ENCODE measurements around the gene PPP2R1B.

Gene PPP2R1B

DNA sequence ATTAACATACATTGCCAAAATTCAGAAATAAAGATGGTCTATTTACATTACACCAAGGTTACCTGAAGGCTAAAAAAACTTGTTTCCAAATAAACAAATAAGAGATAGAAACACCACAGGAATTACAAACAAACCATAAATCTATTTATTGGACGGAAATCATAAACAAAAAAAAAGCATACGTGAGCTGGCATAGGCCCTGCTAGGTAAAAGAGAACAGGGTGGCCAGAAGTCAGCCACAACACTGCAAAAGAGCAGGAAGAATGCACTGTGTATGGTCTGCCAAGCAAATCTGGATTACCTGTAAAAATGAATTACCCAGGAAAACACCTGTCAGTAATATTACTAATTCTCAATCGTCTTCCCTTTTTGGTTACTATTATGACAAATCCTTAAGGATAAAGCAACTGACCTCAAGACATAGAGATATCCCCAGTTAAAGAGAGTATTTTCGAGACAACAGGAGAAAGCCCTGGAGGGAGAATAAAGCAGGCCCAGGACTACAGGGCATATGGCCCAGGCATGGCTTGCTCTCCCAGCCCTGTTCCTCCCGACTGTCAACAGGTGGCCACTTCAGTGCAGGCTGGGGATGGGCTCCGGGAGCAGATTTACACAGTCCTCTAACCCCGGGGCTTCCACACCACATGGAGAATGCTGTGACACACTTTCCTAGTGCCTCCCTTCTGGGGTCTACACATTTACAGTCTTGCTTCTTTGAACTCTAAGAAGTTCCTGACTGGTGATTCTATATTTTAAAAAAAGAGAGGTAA lies 18.0 kb downstream of the PPP2R1B start:
- no peak for DNase-seq (ENCODE audit: low spot score)

DNA sequence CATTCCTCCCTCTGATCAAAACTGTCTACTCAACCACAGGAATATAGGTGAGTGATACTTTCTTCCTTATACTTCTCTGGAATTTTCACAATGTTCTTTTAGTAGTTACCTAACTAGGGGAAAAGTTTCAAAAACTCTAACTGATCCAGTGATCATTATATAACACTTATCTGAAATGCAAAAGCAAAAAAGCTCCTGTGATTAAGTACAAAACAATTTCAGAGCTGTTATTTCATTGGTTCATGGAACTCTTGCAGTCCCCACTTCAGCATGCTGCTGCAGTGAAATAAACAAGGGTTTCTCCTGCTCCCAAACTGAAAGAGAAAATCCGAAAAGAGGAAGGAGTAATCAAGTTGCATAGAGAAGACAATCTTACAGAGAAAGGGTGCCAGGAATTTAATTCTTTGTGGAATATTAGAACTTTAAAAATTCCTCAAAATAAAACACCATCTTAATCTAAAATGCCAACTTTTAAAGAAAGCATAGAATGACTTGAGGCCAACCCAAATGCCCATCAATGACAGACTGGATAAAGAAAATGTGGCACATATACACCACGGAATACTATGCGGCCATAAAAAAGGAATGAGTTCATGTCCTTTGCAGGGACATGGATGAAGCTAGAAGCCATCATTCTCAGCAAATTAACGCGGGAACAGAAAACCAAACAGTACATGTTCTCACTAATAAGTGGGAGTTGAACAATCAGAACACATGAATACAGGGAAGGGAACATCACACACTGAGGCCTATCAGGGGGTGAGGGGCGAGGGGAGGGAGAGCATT lies 20.3 kb downstream of the PPP2R1B start:
- no peak for DNase-seq (ENCODE audit: low spot score)

DNA sequence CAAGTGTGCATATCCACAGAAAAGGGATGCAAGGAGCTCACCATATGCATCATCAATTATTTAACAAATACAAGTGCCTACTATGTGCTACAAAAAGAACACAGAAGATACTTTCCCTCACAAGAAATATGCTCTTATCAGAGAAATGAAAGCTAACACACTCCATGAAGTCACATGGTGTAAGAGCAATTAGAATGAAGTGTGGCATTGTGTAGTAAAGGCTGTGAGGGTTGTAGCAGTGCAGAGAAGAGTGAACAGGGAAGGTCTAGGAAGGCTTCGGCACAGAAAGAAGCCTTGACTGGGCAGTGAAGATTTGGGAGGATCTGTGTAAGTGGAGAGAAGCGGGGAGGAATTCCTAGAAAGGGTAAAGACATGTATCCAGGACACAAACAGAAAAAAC lies 22.5 kb downstream of the PPP2R1B start:
- DNase-seq (ENCODE audit: low spot score) = no peak

DNA sequence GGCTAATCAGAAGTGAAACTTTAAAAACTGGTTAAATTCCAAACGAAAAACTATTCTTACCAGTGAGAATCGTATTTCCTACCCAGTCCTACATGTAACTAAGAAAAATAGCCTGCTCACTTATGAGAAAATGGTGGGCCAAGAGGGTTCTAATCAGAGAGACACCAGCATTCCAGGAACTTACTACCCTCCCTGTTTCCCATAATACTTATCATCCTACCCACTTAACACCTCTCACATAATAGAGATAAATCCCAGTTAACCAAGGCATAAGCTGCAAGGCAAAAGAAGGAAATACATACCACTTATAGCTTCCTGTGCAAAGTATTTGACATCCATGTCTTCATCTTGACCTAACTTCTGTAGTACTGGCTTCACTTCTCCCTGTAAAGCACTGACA lies 24.4 kb downstream of the PPP2R1B start:
- no peak for DNase-seq (ENCODE audit: low spot score)

DNA sequence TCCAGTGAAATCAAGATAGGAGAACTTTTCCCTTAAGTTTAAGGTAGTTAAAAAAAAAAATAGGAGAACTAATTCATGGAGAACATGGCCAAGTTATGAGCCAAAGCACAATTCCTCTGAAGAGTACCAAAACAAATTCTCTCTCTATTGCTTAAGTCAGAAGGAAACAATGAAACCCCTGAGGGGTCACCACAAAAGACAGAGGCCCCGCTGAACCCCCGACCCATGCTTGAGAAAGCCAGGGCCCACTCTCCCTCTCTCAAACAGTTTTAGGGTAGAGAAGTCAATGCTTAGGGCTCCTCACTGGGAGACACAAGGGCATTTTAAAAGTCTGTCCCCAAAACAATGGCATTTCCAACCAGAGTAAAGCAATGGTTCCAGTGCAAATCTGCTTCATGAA lies 26.9 kb downstream of the PPP2R1B start:
- DNase-seq (ENCODE audit: low spot score) = no peak

DNA sequence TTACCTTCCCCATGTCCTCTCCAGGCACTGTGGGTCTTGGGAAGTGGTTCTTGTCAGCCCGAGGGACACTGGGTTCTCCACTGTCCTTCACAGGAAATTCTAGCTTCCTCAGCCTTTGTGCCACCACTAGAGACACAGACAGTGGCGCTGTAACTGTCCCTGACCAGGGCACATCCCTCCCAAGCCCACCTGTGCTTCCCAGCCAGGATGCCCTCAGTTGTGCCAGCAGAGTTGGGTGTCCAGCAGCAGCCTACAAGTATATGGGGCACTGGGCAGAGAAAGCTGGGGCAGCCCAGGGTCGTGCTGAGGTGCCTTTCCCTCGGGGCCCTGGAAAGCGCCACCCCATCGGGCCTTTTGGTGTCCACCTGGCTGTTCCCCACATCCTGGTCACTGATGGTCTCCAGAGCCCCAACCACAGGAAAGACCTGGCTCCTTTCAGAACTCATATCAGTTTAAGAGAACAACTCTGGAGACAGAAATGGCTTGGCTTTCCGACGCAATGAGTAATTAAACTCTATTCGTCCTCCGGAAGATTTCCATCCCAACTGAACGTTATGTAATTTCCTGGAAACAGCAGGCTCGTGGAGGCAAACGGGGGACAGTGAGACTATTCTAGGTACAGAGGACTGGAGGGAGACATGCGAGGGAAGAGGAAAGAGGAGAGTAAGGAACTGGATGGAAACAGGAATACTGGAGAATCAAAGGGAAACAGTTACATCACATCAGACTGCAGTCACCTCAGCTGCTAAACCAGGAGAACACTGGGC lies 28.6 kb downstream of the PPP2R1B start:
- DNase-seq (ENCODE audit: low spot score) = no peak

DNA sequence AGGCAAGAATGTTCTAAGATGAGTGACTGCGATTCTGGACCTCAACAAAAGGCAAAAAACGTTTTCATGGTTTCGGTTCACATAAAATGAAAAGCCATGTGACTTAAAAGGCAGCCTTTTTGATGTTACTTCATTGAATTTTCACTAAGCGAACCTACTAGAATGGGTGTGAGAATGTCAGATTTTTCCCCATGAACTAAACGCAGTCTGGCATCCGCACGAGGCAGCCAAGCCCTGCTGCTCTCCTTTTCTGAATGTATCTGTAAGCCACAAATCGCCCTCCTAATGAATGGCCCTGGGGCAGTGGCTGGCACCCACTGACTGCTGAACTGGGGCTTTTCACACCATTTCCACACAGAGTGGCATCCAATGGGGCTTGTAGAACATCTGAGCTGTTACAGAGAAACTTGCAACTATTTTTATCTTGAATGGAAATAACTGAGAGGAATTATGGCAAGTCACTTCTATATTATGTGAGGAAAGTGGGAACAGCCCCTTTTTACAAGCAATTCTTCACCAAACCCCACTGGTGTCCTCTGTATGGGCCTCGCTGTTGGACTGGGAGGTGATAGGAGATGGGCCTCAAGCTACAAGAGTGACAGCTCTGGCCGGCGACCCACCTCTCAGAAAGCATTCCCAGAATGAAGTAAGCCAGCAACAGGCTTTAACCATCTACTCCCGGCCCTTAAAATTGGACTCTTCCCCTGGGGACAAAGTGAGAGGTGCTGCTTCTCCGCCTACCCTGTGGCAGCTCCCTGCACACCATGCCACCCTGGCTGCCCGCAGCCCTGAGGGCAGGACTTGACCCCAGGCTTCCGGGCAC lies 29.4 kb downstream of the PPP2R1B start:
- no peak for DNase-seq (ENCODE audit: low spot score)

DNA sequence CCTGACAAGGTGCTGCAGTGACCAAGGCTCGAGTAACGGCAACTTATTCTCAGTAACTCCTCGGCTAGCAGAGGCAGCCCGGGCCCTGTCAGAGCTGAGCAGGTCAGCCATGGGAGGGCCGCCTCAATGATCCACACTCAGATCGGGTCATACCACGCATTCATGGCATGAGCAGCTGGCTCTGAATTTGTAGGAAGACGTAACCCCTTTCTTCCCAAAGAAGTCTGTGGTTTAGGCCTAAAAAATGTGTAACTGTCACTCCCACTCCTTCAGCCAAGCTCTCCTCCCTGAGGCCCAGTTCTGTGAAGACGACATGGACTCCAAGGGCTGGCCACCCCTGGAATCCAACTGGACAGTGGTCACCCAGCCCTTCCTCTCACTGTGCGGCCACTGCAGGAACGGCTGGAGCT lies 30.0 kb downstream of the PPP2R1B start:
- DNase-seq (ENCODE audit: low spot score) = no peak

DNA sequence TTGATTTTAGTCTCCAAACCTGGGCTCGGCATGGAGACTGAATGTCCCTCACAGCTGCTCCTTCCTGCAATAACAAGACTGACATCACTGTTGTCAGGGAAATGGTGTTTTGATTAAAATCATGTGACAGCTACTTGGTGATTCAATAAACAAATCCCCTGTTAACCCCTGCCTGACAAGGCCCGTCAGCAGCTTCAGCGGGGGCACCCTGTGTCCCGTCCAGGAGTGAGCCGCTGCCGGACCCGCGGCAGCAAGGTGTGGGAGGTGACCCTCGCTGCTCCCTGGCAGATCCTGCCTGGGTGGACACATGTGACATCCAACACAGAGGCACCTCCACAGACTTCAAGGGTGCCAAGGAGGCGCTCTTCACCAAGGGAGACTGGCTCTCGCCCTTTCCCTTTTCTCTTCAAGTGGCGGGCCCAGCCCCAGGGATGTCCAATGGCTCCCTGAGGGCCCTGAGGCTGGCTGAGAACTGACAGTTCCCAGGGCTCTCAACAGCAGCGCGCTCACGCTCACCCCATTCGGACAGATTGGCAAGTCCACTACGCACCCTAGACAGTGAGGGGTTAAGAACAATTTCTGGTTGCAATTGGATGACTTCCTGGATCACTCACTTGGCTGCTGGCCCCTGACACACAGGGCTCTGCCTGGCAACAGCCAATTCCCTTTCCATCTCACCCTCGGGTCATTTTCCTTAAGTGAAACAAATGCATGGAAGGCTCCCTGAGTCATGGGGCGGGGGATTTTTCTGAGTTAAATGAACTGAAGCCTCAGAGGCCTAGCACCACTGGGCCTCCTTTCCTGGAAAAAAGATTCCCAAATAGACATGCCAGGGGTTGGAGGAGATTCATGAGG lies 30.7 kb downstream of the PPP2R1B start:
- no peak for DNase-seq (ENCODE audit: low spot score)

DNA sequence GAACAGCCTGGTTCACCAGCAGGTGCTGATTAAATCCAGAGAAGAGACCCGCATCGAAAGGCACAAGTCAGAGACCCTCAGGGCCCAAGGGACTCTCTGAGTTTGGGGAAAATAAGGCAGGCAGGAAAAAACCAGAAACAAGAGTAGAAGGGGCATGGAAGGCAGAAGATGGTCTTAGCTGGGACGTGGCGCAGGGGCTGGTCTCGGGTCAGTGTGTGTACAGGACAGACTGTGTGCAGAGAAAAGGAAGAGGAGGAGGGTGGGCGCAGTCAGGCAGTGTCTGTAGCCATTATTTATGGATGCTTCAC lies 31.3 kb downstream of the PPP2R1B start:
- DNase-seq (ENCODE audit: low spot score) = no peak

DNA sequence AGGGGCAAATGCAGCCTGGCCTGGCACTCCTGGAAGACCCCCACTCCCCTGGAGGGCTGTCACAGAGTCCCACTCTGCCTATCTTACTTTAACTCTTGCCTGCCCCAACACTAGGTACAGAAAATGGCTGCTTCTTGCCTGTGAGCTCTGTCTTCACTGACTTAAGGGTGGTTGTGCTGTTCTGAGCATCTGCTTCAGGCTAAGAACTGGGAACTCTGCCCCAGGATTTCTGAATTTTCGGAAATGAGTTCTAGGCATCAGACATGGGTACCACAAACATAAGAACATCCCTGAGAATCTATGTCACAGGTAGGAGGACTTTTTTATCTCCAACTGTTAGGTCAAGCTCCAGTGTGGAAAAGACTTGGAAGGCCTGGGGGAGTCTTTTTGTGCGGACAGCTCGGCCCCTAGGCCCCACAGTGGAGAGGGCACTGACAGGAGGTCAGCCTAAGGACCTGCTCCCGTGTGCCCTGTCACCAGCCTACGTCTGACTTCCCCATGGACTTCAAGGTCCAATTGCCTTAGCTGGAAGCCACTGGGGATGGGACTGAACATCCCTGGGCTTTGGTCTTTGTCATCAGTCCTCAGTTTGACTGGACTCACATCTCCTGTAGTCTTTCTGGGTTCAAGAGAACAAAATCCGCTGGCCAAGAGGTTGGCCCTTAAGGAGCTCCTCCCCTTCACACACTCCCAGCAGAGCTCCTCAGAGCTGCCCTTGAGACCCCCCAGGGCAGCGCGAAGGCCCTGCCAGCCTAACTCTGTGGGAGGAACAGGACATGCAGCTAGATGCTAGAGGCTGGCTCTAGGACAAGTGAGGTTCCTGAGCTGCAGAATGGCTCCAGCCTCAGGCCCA lies 31.9 kb downstream of the PPP2R1B start:
- DNase-seq (ENCODE audit: low spot score) = no peak

DNA sequence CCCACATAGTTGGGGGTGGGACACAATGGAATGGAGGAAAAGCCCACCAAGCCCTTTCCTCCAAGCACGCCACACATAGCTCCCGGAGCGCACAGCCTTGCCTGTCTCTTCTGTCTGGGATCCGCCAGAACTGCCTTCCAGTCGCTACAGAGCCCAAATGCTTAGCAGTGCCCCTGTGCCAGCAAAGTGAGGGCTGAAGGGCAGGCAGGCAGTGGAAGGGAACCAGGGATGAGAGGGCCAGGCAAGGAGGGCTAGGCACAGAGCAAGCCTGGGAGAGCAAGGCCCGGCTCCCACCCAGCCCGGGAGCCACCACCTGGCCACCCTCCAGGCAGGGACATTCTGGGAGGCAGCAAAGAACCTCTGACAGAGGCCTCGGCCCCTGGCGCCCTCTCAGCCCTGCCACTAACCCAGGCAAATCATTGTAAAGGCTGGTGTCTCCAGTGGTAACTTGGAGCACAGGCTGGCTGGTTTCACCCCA lies 32.5 kb downstream of the PPP2R1B start:
- DNase-seq (ENCODE audit: low spot score) = no peak

DNA sequence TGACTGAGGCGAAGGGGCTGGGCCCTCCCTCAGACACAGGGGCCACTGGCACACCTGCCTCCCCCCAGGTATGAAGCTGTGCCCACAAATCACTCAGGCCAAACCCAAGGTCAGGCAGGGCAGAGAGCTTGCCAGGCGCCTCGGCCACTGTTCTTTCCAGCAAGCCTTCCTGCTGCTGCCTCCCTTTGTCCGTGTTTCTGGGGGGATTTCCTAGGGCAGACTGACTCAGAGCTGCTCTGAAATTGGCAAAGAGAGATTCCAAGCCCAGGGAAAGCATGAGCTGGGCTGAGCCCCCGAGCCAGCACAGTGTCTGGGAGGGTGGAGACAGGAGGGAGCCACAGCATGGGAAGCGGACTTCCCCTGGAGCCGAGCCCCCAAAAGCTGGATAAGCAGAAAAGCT lies 33.2 kb downstream of the PPP2R1B start:
- no peak for DNase-seq (ENCODE audit: low spot score)

DNA sequence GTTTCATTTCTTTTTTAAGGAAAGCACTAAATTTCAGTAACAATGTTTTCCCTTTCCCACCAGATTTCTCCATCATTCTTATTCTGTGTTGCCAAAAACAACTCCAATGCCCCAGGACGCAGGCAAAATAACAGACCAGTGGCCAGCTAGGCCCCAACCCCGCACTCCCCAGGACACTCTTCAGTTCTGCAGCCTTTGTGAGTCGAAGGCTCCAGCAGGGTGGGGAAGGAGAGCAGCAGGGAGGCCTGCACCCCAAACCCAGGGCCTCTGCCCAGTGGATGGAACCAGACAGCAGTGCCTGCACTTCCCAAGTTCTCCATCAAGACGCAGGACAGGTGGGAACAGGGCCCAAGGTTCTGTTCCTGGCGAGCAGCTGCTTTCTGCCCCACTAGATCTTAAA lies 34.4 kb downstream of the PPP2R1B start:
- DNase-seq (ENCODE audit: low spot score) = no peak

DNA sequence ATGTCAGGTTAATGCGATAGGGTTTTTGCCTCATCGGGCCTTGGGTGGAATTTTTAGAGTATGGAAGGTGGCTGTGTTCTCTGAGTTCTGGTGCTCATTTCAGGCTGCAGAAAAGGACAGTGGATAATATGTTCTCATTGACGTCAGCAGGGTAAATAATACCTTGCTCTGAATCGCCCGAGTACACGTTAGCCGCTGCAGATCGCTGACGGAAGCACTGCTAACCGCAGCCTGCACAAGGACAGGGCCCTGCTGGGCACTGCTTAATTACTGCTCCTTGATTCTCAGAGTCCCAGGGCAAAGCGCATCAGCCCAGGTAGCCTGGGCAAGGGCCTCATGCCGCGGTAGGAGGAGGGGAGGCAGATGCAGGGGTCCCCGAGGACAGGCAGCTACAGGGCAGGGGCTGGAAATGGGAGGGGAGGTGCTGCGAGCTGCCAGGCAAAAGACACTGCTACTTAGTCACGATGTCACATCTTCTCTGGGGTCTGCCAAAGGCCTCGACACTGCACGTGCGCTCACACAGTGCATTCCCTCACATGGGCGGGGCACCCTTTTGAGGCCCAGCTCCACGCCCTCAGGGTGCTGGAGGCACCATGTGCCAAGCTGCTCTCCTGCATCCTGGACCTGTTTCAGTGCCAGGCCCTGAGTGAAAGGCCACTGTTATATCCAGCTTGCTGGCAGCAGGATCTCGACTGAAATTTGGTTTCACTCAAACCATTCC lies 35.2 kb downstream of the PPP2R1B start:
- no peak for DNase-seq (ENCODE audit: low spot score)

DNA sequence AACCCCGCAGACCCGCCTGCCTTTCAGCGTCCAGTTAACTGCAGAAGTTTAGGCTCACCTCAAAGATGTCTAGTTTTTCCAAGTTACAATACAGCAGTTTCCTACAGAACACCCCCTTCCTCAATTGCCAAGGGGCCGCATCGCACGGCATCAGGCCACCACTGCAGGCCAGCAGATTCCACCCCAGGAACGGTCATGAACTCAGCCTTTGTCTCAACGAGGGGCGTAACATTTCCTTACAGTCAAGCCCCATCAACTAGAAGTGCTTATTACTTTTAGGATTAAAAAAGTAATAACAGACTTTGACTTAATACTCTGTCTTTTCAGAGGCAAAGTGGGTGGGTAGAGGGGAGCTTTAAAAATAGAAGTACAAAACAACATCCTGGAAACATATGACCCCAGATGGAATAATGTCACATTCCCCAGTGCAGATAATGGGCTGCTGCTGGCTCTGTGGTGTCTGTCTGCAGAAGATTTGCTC lies 36.3 kb downstream of the PPP2R1B start:
- no peak for DNase-seq (ENCODE audit: low spot score)

DNA sequence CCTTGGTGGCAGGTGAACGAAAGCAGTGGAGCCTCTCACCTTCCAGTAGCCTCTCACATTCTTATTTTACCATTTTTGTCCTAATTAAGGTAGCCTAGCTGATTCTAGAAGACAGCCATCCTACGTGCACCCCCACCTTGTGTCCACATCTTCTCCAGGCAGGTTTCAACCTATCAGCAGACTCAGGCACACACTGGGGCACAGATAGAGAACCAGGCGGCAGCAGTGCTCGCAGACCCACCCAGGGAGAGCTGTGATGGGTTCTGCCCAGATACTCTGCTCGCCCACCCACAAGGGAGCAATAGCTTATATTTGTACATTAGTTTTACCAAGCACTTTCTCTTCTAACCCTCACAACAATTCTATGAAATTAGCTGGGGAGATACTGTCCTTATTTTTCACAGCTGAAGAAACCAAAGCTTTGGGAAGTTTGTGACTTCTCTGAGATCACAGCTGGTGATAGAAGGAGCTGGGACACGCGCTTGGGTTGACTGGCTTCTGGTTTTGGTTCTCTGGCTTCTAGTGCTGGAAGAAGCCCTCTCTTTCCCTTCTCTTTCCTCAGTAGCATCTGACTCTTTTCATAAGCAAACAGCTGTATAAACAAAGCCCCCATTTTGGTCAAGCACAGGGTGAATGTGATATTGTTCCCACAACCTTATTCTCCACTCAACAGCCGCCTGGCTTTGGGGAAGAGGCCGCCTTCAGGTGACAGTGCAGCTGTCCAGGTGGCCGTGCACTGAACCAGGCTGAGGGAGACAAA lies 36.9 kb downstream of the PPP2R1B start:
- DNase-seq (ENCODE audit: low spot score) = no peak

DNA sequence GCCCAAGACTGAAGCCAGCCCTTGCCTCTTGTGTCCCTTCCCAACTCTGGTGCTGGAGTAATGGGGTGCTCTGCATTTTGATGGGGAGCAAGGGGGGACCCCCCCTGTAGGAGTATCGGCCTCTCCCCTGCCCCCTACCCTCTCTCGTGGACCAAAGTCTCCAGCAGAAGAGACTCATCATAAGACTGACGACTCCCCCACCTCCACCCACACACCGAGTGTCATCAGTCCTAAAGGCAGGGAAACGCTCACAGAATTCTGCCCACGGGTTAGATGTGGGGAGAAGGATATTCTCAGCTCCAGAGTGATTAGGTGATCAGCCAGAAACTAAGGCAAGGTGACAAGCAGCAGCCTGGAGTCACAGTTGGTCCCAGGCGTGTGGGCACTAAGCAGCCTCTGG lies 38.8 kb downstream of the PPP2R1B start:
- no peak for DNase-seq (ENCODE audit: low spot score)
